H1 (cell line): ENCODE measurements around the gene TNFSF18. TPM values are rescaled to one million over a fixed set of nuclear protein-coding genes. Genes with fewer than 3 reads are reported as not detected.

Source experiments
- CBX8 ChIP-seq: fragments of 300-800, 300-1000 bp; sonication (generic); IDR thresholded peaks from 2 replicates; pipeline ENCODE4 v1.7.1; 2016; ENCODE audit warnings: low read depth, low read length, borderline replicate concordance
- EGR1 ChIP-seq: IDR thresholded peaks from 2 replicates; pipeline ENCODE4 v1.6.1; 2011; ENCODE audit warnings: low read depth, low read length, borderline replicate concordance
- HDAC2 ChIP-seq, 2 experiments: fragments of 300-600 bp in 1 of 2; sonication (generic) in 1 of 2; IDR thresholded peaks; 2 replicates each; pipeline ENCODE4 v1.6.1; 2011 to 2012; ENCODE audit warnings: low read depth in 2 of 2, low read length in 2 of 2, mild to moderate bottlenecking in 2 of 2, moderate library complexity in 2 of 2, borderline replicate concordance in 1 of 2, inconsistent platforms in 1 of 2
- SIX5 ChIP-seq: IDR thresholded peaks from 2 replicates; pipeline ENCODE4 v1.6.1; 2011; ENCODE audit warnings: mild to moderate bottlenecking, low read depth, low read length
- SP4 ChIP-seq: IDR thresholded peaks from 2 replicates; pipeline ENCODE4 v1.6.1; 2012; ENCODE audit warnings: low read length, inconsistent platforms
- TCF12 ChIP-seq: IDR thresholded peaks from 2 replicates; pipeline ENCODE4 v1.6.1; 2011; ENCODE audit warnings: low read depth, mild to moderate bottlenecking, low read length
- polyA plus RNA-seq, 7 experiments: library from polyadenylated mRNA; depleted of rRNA in 3 of 7; stranded (reverse) in 5 of 7; unstranded in 2 of 7; fragments of >200 nt in 5 of 7; fragments of 200-250 nt in 2 of 7; gene quantifications; 1 replicate in 5 of 7; 2 replicates in 1 of 7; 4 replicates in 1 of 7; pipeline versions ENCODE4 v1.2.1 to v1.2.3, GENCODE V29; 2011 to 2013; ENCODE audit warnings: missing spikeins in 2 of 7, mixed read lengths in 2 of 7
- total RNA-seq: library from RNA; stranded (reverse); fragmentation: NEBNext Ultra II Directional; extraction: Animal tissue kit (Norgen Biotek cat#: 25700); gene quantifications from 2 replicates; pipeline ENCODE4 v1.2.1, GENCODE V29; 2021

TNFSF18 gene
- total and polyA plus RNA-seq, 2 of the 8 experiments (the other 6 are each of a cell fraction or from before 2014, with no cell fraction given): not detected

- TF ChIP-seq CBX8: no peak
- TF ChIP-seq SP4: no peak
- no peak for TF ChIP-seq TCF12
- TF ChIP-seq HDAC2 (IDR thresholded peaks at IDR 0.05; ENCODE audit: borderline replicate concordance in 1 of 2, low read depth in 2 of 2, low read length in 2 of 2): no peak
- no peak for TF ChIP-seq SIX5
- TF ChIP-seq EGR1: no peak
Measured at GRCh38 chr1:173038875-173039554, 11.7 kb downstream of the TNFSF18 start (continued).
